GM19397 (cell line): ENCODE measurements around the gene VLDLR.
"Not testable (repeated sequence)": the region's sequence is repeated elsewhere in the genome, so short reads cannot be mapped to it uniquely, and the experiment has no call there.

Experiments used
- ATAC-seq: cut with Tn5 transposase; IDR thresholded peaks from one replicate; pipeline ENCODE4 v1.9.1; 2021; ENCODE audit warnings: mild to moderate bottlenecking, moderate library complexity; ENCODE audit not compliant: unreplicated experiment

The VLDLR gene

DNA sequence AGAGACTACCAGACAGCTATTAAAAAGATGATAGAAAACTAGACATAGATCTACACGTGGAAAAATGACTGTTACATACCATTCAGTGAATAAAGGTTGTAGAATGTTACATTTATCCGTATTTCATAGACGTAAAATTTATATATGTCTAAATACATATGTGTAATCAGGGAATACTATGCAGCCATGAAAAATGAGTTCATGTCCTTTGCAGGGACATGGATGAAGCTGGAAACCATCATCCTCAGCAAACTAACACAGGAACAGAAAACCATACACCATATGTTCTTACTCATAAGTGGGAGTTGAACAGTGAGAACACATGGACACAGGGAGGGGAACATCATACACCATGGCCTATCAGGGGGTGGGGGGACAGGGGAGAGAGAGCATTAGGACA is 85.7 kb downstream of the VLDLR start:
- ATAC-seq: not testable (repeated sequence)
